CD4-positive, alpha-beta T cell treated with Interferon gamma for 1 hour (primary cell): ENCODE measurements around the gene SLC2A4.

Source experiments
- DNase-seq: peaks from one replicate; pipeline ENCODE4 v3.0.0-alpha.2; 2020

Gene SLC2A4

DNA sequence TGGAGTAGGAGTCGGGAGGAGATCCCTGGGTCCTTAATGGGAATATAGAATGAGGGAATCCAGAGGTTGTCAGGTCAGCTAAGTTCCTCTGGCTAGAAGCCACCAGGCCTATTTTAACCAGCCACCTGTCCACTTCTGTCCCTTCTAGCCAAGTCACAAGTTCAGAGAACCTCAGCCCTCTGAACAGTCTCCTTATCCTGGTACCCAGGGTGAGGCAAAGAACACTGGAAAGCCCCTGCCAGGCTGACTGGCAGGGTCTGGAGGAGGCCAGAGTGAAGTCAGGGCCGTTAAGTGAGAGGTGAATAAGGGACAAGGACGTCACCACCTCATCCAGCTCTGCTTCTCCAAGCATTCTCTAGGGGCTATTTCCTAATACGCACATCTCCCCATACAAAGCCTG is 32.7 kb upstream of the SLC2A4 start:
- DNase-seq = no peak

DNA sequence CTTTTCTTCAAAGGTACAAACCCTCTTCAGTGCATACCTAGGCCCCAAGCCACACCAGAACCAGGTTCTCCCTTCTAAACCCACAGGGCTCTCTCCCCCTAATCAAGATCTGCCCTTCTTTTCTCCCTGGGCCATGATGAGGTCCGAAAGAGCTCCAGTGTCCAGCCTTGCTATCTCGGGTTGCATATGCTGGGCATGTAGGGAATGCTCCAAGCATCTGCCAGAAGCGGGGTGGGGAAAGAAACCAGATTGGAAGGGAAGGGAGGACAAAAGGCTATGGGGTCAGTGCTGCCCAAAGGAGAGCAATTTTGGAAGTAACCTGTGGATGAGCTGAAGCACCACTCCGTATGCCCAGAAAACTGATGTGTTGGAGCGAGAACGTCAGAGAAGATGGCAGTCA is 32.3 kb upstream of the SLC2A4 start:
- DNase-seq = no peak

DNA sequence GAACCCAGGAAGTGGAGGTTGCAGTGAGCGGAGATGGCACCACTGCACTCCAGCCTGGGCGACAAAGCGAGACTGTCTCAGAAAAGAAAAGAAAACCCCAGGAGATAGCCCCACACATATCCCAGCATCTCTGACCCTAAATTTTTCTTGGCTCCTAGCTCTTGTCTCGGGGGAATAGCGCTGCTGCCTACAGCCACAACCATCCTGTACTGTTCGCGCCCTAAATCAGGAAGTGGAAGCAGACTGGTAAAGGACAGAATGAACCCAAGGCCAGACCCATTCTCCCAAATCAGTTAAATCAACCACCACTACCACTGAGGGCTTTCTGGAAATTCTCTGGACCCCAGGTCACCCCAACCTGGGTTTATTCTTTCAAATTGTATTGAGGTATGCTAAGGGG is 31.7 kb upstream of the SLC2A4 start:
- DNase-seq = no peak

DNA sequence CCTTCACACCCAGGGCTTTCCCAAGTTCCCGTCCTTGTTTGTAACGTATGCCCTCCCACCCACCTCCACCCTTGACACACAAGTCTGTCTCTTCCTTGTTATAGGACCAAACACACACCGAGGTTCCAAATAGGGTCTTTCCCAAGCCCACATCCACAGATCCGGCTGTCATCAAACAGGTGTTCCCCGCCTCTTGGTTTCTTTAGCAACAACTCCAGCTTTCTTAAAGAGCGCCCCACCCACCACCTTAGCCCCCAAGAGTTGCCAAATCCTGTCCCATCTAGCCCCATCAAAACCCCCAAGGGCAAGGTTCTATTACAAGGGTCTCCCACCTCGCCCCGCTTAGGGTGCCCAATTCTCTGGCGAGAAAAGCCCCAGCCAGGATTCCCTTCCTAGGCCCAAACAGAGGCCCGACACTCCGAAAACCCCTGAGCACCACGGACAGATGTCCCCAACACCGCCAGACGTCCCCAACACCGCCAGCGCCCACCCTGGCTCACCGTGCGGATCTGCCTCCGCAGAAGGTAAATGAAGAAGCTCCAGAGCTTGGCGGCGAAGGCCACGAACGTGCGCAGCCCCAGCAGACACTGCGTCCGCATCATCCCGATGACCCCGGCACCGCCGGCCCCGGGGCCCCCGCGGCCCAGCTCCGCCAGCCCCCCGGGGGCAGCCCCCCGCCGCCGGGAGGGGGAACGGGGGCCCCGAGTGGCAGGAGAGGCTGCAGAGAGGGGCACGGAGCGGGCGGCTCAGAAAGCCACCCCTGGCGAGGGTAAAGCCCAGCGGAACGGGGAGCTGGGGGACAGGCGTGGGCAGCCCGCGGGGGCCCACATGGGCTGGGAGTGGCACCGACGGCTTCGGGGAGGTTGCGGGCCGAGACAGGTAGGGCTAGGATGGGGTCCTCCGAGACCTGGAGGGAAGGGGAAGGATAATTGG is 30.6 kb upstream of the SLC2A4 start:
- peak; percentile 63 for DNase-seq

DNA sequence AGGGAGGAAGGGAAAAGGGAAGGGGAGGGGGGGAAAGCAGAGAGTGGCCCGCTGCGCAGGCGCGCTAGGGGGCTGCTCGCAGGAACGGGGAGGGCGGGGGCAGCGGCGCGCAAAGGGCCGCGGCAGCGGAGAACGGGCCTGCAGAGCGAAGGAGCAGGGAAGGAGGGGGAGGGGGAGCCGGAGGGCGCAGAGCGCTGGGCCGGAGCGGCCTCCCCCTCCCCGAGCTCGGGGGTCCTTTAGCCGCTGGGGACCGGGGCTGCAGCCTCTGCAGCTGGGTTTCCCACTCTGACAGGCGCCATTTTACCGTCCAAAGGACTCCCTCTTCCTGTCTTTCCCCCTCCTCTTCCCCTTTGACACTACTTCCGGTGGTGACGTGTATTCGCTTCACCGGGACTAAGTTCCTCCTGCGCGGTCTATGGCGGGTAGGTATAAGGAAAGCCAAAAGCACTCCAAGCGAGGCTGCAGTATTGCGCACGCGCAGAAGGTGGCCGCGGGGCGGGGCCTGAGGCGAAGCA is 29.8 kb upstream of the SLC2A4 start, which contains the start of gene CTDNEP1:
Gene CTDNEP1, minus strand, starts transcription at position 74 of the 515 bp plus-strand sequence. CDS start 438 bp downstream, outside the sequence.
- peak; percentile 99 for DNase-seq

DNA sequence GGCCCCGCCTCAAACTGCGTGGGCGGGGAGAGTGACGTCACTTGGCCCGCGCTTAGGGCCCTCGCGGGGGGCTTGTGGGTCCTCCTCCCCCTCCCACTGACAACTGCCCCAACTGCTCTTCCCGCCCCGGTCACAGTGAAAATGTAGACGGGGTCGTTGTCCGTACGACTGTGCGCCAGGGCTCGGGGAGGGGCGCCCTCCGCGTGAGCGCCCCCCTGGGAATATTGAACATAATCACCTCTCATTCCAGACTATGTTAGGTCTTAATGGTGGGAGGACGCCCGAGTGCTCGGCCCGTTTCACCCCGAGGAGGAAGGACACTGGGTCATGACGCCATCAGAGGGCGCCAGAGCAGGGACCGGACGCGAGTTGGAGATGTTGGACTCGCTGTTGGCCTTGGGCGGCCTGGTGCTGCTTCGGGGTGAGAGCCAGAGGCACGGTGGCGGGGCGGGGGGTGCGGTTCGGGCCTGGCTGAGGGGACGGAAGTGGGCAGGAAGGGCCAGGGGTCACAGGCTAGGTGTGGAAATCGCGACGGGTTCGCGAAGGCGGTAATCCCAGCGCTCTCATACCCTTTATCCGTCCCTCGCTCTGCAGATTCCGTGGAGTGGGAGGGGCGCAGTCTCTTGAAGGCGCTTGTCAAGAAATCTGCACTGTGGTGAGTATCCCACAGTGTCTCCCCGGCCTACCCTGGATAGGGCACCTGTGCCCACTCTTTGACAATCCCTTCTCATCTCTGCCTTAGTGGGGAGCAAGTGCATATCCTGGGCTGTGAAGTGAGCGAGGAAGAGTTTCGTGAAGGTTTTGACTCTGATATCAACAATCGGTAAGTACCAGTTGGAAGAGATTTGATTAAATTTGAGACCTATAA is 29.1 kb upstream of the SLC2A4 start, which contains the start of gene ELP5:
Gene ELP5, plus strand, starts transcription at position 40 of the 868 bp plus-strand sequence. Its CDS starts 336 bp downstream, at position 376.
- DNase-seq = peak; percentile 90

- DNase-seq = no peak
Measured at GRCh38 chr17:7253082-7253481, 28.4 kb upstream of the SLC2A4 start.

DNA sequence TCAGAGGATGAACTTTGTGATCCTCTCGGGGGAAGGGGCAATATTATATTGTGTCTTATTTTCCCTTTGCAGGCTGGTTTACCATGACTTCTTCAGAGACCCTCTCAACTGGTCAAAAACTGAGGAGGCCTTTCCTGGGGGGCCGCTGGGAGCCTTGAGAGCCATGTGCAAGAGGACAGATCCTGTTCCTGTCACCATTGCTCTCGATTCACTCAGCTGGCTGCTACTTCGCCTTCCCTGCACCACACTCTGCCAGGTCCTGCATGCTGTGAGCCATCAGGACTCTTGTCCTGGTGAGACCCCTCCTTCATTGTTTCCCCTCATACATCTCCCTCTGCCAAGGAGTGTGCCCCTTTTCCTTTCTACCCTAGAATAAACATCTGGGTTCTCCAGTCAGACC is 27.0 kb upstream of the SLC2A4 start:
- DNase-seq = no peak

DNA sequence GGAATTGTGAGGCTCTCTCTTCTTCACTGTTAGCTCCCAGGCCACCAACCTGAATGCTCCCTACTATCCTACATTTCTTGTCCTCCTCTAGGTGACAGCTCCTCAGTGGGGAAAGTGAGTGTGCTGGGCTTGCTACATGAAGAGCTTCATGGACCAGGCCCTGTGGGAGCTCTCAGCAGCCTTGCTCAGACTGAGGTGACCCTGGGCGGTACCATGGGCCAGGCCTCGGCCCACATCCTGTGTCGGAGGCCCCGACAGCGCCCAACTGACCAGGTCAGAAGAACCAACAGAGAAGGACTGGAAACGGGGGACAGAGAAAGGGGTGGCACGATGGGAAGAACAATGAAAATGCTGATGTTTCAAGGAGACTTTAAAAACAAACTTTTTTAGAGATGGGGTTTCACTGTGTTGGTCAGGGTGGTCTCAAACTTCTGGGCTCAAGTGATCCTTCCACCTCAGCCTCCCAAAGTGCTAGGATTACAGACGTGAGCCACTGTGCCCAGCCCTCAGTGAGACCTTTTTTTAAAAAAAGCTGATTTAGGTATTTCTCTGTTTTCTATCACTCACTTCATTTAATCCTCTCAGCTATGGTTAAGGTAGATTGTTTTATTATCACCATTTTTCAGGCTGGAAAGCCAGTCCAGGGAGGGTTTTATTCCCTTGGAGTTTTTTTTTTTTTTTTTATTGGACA is 24.6 kb upstream of the SLC2A4 start:
- no peak for DNase-seq

GRCh38 chr17:7258731-7259554 is 22.6 kb upstream of the SLC2A4 start:
- no peak for DNase-seq

- DNase-seq = no peak
Measured at GRCh38 chr17:7259555-7259889, 22.0 kb upstream of the SLC2A4 start.

GRCh38 chr17:7260151-7260550 is 21.4 kb upstream of the SLC2A4 start:
- DNase-seq = no peak

DNA sequence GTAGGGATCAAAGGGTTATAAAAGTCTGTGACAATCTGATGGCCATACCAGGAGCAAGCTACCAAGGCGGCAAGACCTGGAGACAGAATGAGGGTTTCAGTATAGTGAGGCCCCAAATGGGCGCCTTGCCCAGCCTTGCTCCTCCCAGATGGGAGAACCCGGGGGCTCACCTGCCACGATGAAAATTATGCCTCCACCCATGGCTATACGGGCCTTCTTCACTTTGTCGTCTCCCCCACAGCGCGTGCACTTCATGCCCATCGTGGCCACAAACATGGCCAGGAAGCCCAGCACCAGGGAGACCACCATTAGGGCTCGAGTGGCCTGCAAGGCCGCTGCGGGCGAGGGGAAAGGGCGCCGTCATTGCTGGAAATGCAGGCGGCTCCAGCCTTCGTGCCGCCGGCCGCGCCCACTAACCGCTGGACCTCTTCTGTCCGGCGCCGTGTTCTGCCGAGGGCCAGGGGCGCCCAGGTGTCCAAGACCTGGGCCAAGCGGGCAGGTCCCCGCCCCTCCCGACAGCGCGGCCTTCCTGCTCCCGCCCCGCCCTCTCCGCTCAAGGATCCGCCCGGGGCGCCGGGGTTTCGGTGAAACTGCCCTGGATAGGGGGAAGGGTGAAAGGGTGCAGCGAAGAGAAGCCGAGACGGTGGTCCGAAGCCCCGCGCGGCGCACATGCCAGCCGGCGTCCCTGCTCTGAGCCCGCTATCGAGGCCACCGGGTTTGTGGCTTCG is 20.7 kb upstream of the SLC2A4 start:
- DNase-seq = no peak

DNA sequence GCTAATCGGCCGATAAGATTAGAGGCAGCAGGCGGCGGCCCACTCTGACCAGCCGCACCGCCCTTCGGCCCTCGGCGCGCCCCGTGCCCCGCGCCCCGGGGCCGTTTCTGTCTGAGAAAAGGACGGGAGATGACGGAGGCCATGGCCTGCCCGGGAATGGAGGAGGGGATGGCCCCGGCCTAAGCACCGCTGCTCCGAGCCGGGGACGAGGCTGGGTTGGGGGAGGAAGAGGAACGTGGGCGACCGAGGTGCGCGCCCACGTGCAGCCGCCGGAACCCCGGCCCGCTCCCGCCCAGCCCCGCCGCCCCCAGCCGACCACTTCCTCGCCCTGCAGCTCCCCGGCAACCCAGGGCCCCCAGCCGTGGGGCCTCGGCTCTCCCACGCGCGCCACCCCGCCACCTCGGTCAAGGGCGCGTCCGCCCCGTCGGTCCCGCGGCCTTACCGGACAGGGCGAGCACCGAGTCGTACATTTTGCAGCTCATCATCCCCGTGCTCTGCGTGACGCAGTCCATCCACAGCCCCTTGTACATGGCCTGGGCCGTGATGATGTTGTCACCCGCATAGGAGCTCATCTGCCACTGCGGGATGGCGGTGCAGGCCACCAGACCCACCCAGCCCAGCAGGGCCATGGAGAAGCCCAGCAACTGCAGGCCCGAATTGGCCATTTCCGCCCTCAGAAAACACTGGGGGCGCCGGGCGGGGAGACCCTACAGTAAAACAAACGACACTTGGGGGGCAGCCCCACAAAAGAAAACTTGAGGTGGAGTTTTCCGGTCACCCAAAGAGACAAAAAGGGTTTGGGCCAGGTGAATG is 19.9 kb upstream of the SLC2A4 start:
- no peak for DNase-seq

GRCh38 chr17:7262192-7262934 is 19.2 kb upstream of the SLC2A4 start, which contains the start of gene CLDN7:
CLDN7 (minus strand) TSS chr17:7262478; CDS start chr17:7262043, 435 bp downstream.
- peak; percentile 16 for DNase-seq

DNA sequence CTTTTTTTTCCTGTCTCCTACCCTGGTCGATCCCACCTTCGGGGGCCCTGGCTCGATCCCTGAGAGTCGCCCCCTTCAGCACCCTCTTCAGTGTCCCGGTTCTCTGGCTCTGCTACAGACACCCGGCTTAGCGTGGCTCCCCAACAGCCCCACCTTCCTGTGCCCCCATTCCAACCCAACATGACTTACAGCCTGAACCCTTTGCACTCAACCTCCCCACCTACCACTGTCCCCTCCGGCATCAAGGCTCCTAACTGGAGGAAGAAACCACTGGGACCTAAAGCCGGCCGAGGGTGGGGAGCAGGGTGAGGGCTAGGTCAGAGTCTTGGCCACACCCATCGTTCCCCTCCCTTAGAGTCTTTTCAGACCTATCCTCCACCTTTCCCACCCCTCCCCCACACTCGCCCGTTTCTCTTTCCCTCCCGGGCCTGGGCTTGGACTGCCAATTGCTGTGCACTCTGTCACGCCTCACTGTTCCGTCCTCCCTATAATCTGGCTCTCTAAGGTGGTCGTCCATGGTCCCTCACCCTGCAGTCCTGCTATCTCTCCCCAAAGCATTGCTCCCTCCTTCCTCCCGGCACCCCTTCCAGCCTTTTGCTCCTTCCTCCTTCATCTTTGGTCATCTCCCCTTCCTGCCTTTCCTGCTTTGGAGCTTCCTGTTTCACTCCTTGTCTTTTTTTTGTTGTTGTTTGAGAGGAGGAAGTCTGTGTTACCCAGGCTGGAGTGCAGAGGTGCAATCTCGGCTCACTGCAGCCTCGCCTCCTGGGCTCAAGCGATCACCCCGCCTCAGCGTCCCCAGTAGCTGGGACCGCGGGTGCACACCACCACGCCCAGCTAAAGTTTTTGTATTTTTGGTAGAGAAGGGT is 18.4 kb upstream of the SLC2A4 start:
- no peak for DNase-seq

GRCh38 chr17:7263801-7264078 is 17.8 kb upstream of the SLC2A4 start:
- DNase-seq = no peak

DNA sequence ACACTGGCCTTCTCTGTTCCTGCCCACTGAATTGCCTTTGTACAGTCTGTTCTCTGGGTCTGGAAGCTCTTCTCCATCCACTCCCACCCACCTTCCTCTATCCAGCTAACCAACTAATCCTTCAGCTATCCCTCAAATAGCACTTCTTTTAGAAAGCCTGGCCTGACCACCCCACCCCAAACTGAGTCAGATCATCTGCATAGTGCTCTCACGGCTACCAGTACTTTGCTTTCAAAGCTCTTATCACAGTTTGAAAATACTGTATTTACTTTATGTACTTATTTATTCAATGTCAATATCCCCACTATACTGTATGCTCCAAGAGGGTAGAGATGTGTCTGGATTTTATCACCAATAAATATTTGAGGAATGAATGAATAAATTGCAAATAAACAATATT is 14.7 kb upstream of the SLC2A4 start:
- DNase-seq = no peak

GRCh38 chr17:7279448-7279847 is 2.1 kb upstream of the SLC2A4 start:
- no peak for DNase-seq
